IMR-90 (cell line): ENCODE results near the gene PHLDA2. TPM values are rescaled to one million over a fixed set of nuclear protein-coding genes. Genes with fewer than 3 reads are reported as not detected.

Experiments
- ATAC-seq: fragments of 200-7000 bp; cut with Tn5 transposase; 2 replicates; pipeline ENCODE4 v1.9.1; 2020; ENCODE audit warnings: low read depth, mild to moderate bottlenecking, moderate library complexity
- BruUV-seq: library from RNA; stranded (reverse); fragments of 400-500 nt; replicated peaks from 2 replicates; lab custom pipeline; 2021; lab: Mats Ljungman, UMichigan
- CTCF ChIA-PET: fragments of 300-600 bp; formaldehyde crosslinking; extraction: SDS; loops from one replicate; lab custom pipeline; 2021; ENCODE audit warnings: antibody characterized with exemption; lab: Yijun Ruan, JAX
- POLR2A ChIA-PET: fragments of 300-600 bp; sonication (Branson Sonifier 250); formaldehyde crosslinking; loops from one replicate; lab custom pipeline; 2022; ENCODE audit warnings: antibody characterized with exemption; ENCODE audit not compliant: unreplicated experiment; lab: Charles Lee
- DNase-seq: peaks from one replicate; pipeline ENCODE4 v3.0.0; 2013
- H2AFZ ChIP-seq: replicated peaks from 2 replicates; pipeline ENCODE3; 2013; ENCODE audit warnings: low read length, mild to moderate bottlenecking; ENCODE audit not compliant: poor library complexity
- H2AK5ac ChIP-seq: 2 replicates; pipeline ENCODE4 v1.6.1; 2013; ENCODE audit warnings: low read depth, low read length, inconsistent platforms
- H2AK9ac ChIP-seq: replicated peaks from 2 replicates; pipeline ENCODE3; 2013; ENCODE audit warnings: mild to moderate bottlenecking, low read depth, low read length, moderate library complexity; ENCODE audit not compliant: poor library complexity
- H2BK120ac ChIP-seq: 2 replicates; pipeline ENCODE4 v1.6.1; 2013; ENCODE audit warnings: low read depth, low read length, inconsistent platforms
- H2BK15ac ChIP-seq: 3 replicates; pipeline ENCODE4 v1.6.1; 2013; ENCODE audit warnings: low read depth, low read length, inconsistent platforms
- H2BK20ac ChIP-seq: 2 replicates; pipeline ENCODE4 v1.6.1; 2013; ENCODE audit warnings: low read depth, mild to moderate bottlenecking, inconsistent platforms, low read length, moderate library complexity
- H2BK5ac ChIP-seq: 2 replicates; pipeline ENCODE4 v1.6.1; 2013; ENCODE audit warnings: mild to moderate bottlenecking, low read depth, low read length, inconsistent platforms; ENCODE audit not compliant: poor library complexity, severe bottlenecking
- H3K14ac ChIP-seq: replicated peaks from 2 replicates; pipeline ENCODE4 v1.6.1; 2013; ENCODE audit warnings: low read depth, low read length, inconsistent platforms
- H3K18ac ChIP-seq: 2 replicates; pipeline ENCODE4 v1.6.1; 2013; ENCODE audit warnings: low read depth, low read length, control low read depth
- H3K23ac ChIP-seq: 2 replicates; pipeline ENCODE4 v1.6.1; 2013; ENCODE audit warnings: low read depth, low read length, inconsistent platforms
- H3K27ac ChIP-seq: 2 replicates; pipeline ENCODE4 v1.5.1; 2013; ENCODE audit warnings: mild to moderate bottlenecking, control low read depth, low read length; ENCODE audit not compliant: insufficient read depth
- H3K27me3 ChIP-seq: 2 replicates; pipeline ENCODE4 v1.6.1; 2013; ENCODE audit warnings: low read length; ENCODE audit not compliant: control insufficient read depth, insufficient read depth
- H3K36me3 ChIP-seq: 2 replicates; pipeline ENCODE4 v1.6.1; 2013; ENCODE audit warnings: low read length, mixed read lengths; ENCODE audit not compliant: control insufficient read depth, insufficient read depth
- H3K4ac ChIP-seq: 2 replicates; pipeline ENCODE4 v1.6.1; 2013; ENCODE audit warnings: low read depth, low read length, inconsistent platforms
- H3K4me1 ChIP-seq: 2 replicates; pipeline ENCODE4 v1.6.1; 2013; ENCODE audit warnings: low read length, mixed read lengths; ENCODE audit not compliant: control insufficient read depth, insufficient read depth
- H3K4me2 ChIP-seq: 2 replicates; pipeline ENCODE4 v1.6.1; 2013; ENCODE audit warnings: low read depth, mild to moderate bottlenecking, control low read depth, low read length, moderate library complexity
- H3K4me3 ChIP-seq: 2 replicates; pipeline ENCODE4 v1.5.1; 2013; ENCODE audit warnings: low read depth, mild to moderate bottlenecking, control low read depth, low read length, moderate library complexity; ENCODE audit not compliant: insufficient read depth
- H3K56ac ChIP-seq: 2 replicates; pipeline ENCODE4 v1.6.1; 2013; ENCODE audit warnings: low read length, inconsistent platforms; ENCODE audit not compliant: insufficient read depth; ENCODE audit errors: extremely low read depth
- H3K79me1 ChIP-seq, 2 experiments: 2 replicates each; pipeline ENCODE4 v1.6.1; 2013; ENCODE audit warnings: low read length in 2 of 2, inconsistent platforms in 1 of 2, low read depth in 1 of 2
- H3K9ac ChIP-seq: 2 replicates; pipeline ENCODE4 v1.6.1; 2013; ENCODE audit warnings: low read depth, low read length, control low read depth
- H3K9me1 ChIP-seq: 2 replicates; pipeline ENCODE4 v1.6.1; 2013; ENCODE audit warnings: low read length, inconsistent platforms; ENCODE audit not compliant: insufficient read depth
- H3K9me3 ChIP-seq: 2 replicates; pipeline ENCODE4 v1.6.1; 2013; ENCODE audit warnings: low read length; ENCODE audit not compliant: control insufficient read depth, insufficient read depth
- H4K20me1 ChIP-seq: 2 replicates; pipeline ENCODE4 v1.6.1; 2013; ENCODE audit warnings: low read length, inconsistent platforms; ENCODE audit not compliant: insufficient read depth
- H4K5ac ChIP-seq: 2 replicates; pipeline ENCODE4 v1.6.1; 2013; ENCODE audit warnings: mild to moderate bottlenecking, low read depth, low read length, control low read depth
- H4K8ac ChIP-seq, 2 experiments: 2 replicates each; pipeline ENCODE4 v1.6.1; 2013; ENCODE audit warnings: low read depth in 2 of 2, low read length in 2 of 2, control low read depth in 1 of 2, inconsistent platforms in 1 of 2
- H4K91ac ChIP-seq: 2 replicates; pipeline ENCODE4 v1.6.1; 2013; ENCODE audit warnings: low read depth, low read length, inconsistent platforms; ENCODE audit not compliant: insufficient read depth
- BHLHE40 ChIP-seq: fragments of 150-350 bp; IDR thresholded peaks from 2 replicates; pipeline ENCODE4 v1.6.1; 2016; ENCODE audit warnings: mild to moderate bottlenecking, low read depth, low read length
- CEBPB ChIP-seq: IDR thresholded peaks from 2 replicates; pipeline ENCODE4 v1.6.1; 2012; ENCODE audit warnings: low read depth, low read length, improper control_type of control experiment
- ELK1 ChIP-seq: fragments of 150-350 bp; IDR thresholded peaks from 2 replicates; pipeline ENCODE4 v1.6.1; 2016; ENCODE audit warnings: low read depth, mild to moderate bottlenecking, low read length, moderate library complexity, borderline replicate concordance
- FOS ChIP-seq: fragments of 150-350 bp; IDR thresholded peaks from 2 replicates; pipeline ENCODE4 v1.6.1; 2016; ENCODE audit warnings: low read depth, low read length
- MAFK ChIP-seq: IDR thresholded peaks from 2 replicates; pipeline ENCODE4 v1.6.1; 2012; ENCODE audit warnings: low read depth, low read length, improper control_type of control experiment
- MAZ ChIP-seq: IDR thresholded peaks from 2 replicates; pipeline ENCODE4 v1.6.1; 2012; ENCODE audit warnings: low read depth, mild to moderate bottlenecking, low read length, improper control_type of control experiment, moderate library complexity, borderline replicate concordance
- MXI1 ChIP-seq: IDR thresholded peaks from 2 replicates; pipeline ENCODE4 v1.6.1; 2012; ENCODE audit warnings: low read depth, mild to moderate bottlenecking, low read length, moderate library complexity, borderline replicate concordance
- NFE2L2 ChIP-seq: fragments of 150-350 bp; IDR thresholded peaks from 2 replicates; pipeline ENCODE4 v1.6.1; 2016; ENCODE audit warnings: low read depth, mild to moderate bottlenecking, low read length
- POLR2A ChIP-seq: IDR thresholded peaks from 2 replicates; pipeline ENCODE4 v1.6.1; 2012; ENCODE audit warnings: mild to moderate bottlenecking, low read depth, low read length
- RAD21 ChIP-seq: IDR thresholded peaks from 2 replicates; pipeline ENCODE4 v1.6.1; 2012; ENCODE audit warnings: low read length, improper control_type of control experiment
- USF2 ChIP-seq: fragments of 150-350 bp; IDR thresholded peaks from 2 replicates; pipeline ENCODE4 v1.6.1; 2017; ENCODE audit warnings: mild to moderate bottlenecking, antibody characterized with exemption, low read length, low read depth
- WGBS, 2 experiments: methylation state at CpG; one replicate each; pipeline versions ENCODE4 v1.1.5 to v1.1.7; 2013; ENCODE audit warnings: missing lambda C conversion rate in 2 of 2; ENCODE audit not compliant: insufficient read length in 1 of 2; ENCODE audit errors: extremely low coverage in 2 of 2; 5-methylcytosine and 5-hydroxymethylcytosine counted together
- dilution Hi-C: fragments of 300-500 bp; cut with HindIII; formaldehyde crosslinking; loops from one replicate; pipeline ENCODE4 v1.14.3; 2018; ENCODE audit warnings: low sequenced_read_pairs; ENCODE audit not compliant: unreplicated experiment
- in situ Hi-C: fragments of 300-500 bp; cut with MboI; formaldehyde crosslinking; loops from 3 replicates; pipeline ENCODE4 v1.14.3; 2019; ENCODE audit warnings: low sequenced_read_pairs, inconsistent platforms, mixed read lengths
- intact Hi-C: fragments of 100-400 bp; cut with micrococcal nuclease; formaldehyde crosslinking; loops from 2 replicates; pipeline ENCODE4 v1.10.0; 2022
- polyA plus RNA-seq, 3 experiments: library from polyadenylated mRNA; depleted of rRNA; stranded (reverse); fragments of >200 nt; gene quantifications; 2 replicates each; pipeline ENCODE4 v1.2.3, GENCODE V29; 2012; ENCODE audit warnings: low replicate concordance in 1 of 3
- total RNA-seq: library from RNA; depleted of rRNA; stranded (reverse); fragments of >200 nt; gene quantifications from 2 replicates; pipeline ENCODE4 v1.2.3, GENCODE V29; 2012

The PHLDA2 gene
- total and polyA plus RNA-seq, 2 of the 4 experiments (the other 2 are of a cell fraction) = 3.8 to 89.0 TPM

- 0 out of 4 replicates have a peak, but pooled peaks cover 0 to 8% of the 10 kb centered on the region in 2 experiments for H3K79me1 ChIP-seq
- BruUV-seq = no TSS peak
- no peak overlapping the region for H2BK5ac ChIP-seq
- 0 out of 2 replicates have a peak, but pooled peaks cover 4% of the 10 kb centered on the region for H3K9me1 ChIP-seq
- H3K4me3 ChIP-seq = no peak overlapping the region
- no peak overlapping the region for H2BK20ac ChIP-seq
- no peak overlapping the region for H3K4ac ChIP-seq
- H3K18ac ChIP-seq = no peak overlapping the region
- H4K8ac ChIP-seq = no peak overlapping the region
- no peak overlapping the region for H3K27ac ChIP-seq
- 88% methylated on average over 4 of the region's 12 CpGs; no CpG with 5 or more reads in 1 of the 2 experiments for WGBS, 2 experiments
- TF ChIP-seq FOS (no peak), USF2 (no peak), NFE2L2 (no peak), RAD21 (no peak), MXI1 (no peak), CEBPB (no peak), MAFK (no peak), ELK1 (no peak), MAZ (no peak), BHLHE40 (no peak), POLR2A (no peak)
- H4K20me1 ChIP-seq = peaks cover 4% of the 10 kb centered on the region; the same call in 1 of the 2 replicates
- intact Hi-C loops = no loop called here
- no peaks in the 10 kb centered on the region for H3K36me3 ChIP-seq
- no peaks in the 10 kb centered on the region for H3K27me3 ChIP-seq
- ATAC-seq (no peak), DNase-seq (no peak)
- POLR2A ChIA-PET = no interaction called here
- no peaks in the 10 kb centered on the region for H3K9me3 ChIP-seq
- dilution Hi-C loops = no loop called here
- no peak overlapping the region for H3K14ac ChIP-seq
- no peaks in the 10 kb centered on the region for H3K4me1 ChIP-seq
- CTCF ChIA-PET = no interaction called here
- H3K23ac ChIP-seq = no peak overlapping the region
- in situ Hi-C loops = no loop called here
- no peak overlapping the region for H3K56ac ChIP-seq
- H3K4me2 ChIP-seq = no peak overlapping the region
- no peak overlapping the region for H2AFZ ChIP-seq
- H2BK120ac ChIP-seq = no peak overlapping the region
- no peak overlapping the region for H2AK9ac ChIP-seq
- no peak overlapping the region for H3K9ac ChIP-seq
- H2BK15ac ChIP-seq = no peak overlapping the region
- H4K91ac ChIP-seq = no peak overlapping the region
- H4K5ac ChIP-seq = no peak overlapping the region
- H2AK5ac ChIP-seq = no peak overlapping the region
These were observed 8.9 kb downstream of the PHLDA2 start for GRCh38 chr11:2920343-2920742.
